Endothelial cell of umbilical vein (primary cell): ENCODE data around the gene EMC6. TPM values are rescaled to one million over a fixed set of nuclear protein-coding genes. Genes with fewer than 3 reads are reported as not detected.
A peak's percentile ranks its signal among the peaks of the same experiment; 100 is the strongest.

Experiments used
- BruUV-seq: library from RNA; stranded (reverse); fragments of 400-500 nt; replicated peaks from 2 replicates; lab custom pipeline; 2021; lab: Mats Ljungman, UMichigan
- CTCF ChIA-PET: fragments of 300-600, 350-600 bp; sonication (Branson Sonifier 250); formaldehyde crosslinking; loops from one replicate; lab custom pipeline; 2021; ENCODE audit warnings: antibody characterized with exemption, inconsistent platforms; lab: Charles Lee
- POLR2A ChIA-PET: fragments of 300-600, 350-600 bp; sonication (Branson Sonifier 250); formaldehyde crosslinking; loops from one replicate; lab custom pipeline; 2021; ENCODE audit warnings: antibody characterized with exemption, inconsistent platforms; lab: Charles Lee
- DNase-seq: peaks from one replicate; pipeline ENCODE4 v3.0.0-alpha.2; 2011; ENCODE audit warnings: low read depth, low spot score
- FAIRE-seq: peaks from 2 replicates; lab custom pipeline; 2011; peaks lifted over from hg19 to GRCh38; lab: Jason Lieb, UNC
- H2AFZ ChIP-seq: 2 replicates; pipeline ENCODE4 v1.6.0; 2012; ENCODE audit warnings: low read depth, low read length, control low read depth, inconsistent platforms
- H3K27ac ChIP-seq: 2 replicates; pipeline ENCODE4 v1.5.1; 2011; ENCODE audit warnings: low read depth, mild to moderate bottlenecking, control low read depth, low read length, moderate library complexity; ENCODE audit not compliant: insufficient read depth
- H3K27me3 ChIP-seq, 2 experiments: 2 replicates each; pipeline versions ENCODE4 v1.6.0 to v1.6.1; 2011; ENCODE audit warnings: low read length in 2 of 2, mixed read lengths in 1 of 2; ENCODE audit not compliant: control insufficient read depth in 2 of 2, insufficient read depth in 2 of 2
- H3K36me3 ChIP-seq, 2 experiments: 2 replicates in 1 of 2; 3 replicates in 1 of 2; pipeline ENCODE4 v1.5.1; 2011; ENCODE audit warnings: low read length in 2 of 2, mild to moderate bottlenecking in 1 of 2, moderate library complexity in 1 of 2; ENCODE audit not compliant: control insufficient read depth in 2 of 2, insufficient read depth in 2 of 2; ENCODE audit errors: extremely low read depth in 1 of 2
- H3K4me1 ChIP-seq: 3 replicates; pipeline ENCODE4 v1.5.1; 2011; ENCODE audit warnings: mild to moderate bottlenecking, low read length; ENCODE audit not compliant: control insufficient read depth, insufficient read depth; ENCODE audit errors: extremely low read depth
- H3K4me2 ChIP-seq: 2 replicates; pipeline ENCODE4 v1.6.1; 2011; ENCODE audit warnings: low read length, control low read depth, mixed read lengths; ENCODE audit not compliant: insufficient read depth
- H3K4me3 ChIP-seq, 3 experiments: fragments of 200-600 bp in 1 of 3; sonication (generic), shearing (Covaris generic) in 1 of 3; replicated peaks in 1 of 3; 2 replicates each; pipeline ENCODE4 v1.5.1; 2011 to 2016; ENCODE audit warnings: control low read depth in 3 of 3, low read length in 3 of 3, mild to moderate bottlenecking in 2 of 3, inconsistent platforms in 1 of 3, low read depth in 1 of 3, moderate library complexity in 1 of 3; ENCODE audit not compliant: insufficient read depth in 1 of 3
- H3K79me2 ChIP-seq: 2 replicates; pipeline ENCODE4 v1.6.0; 2012; ENCODE audit warnings: low read length, inconsistent platforms; ENCODE audit not compliant: control insufficient read depth, insufficient read depth
- H3K9ac ChIP-seq: replicated peaks from 2 replicates; pipeline ENCODE3; 2011; ENCODE audit warnings: low read length, control low read depth; ENCODE audit not compliant: insufficient read depth; ENCODE audit errors: extremely low read depth
- H3K9me1 ChIP-seq: replicated peaks from 3 replicates; pipeline ENCODE4 v1.6.0; 2011; ENCODE audit warnings: mild to moderate bottlenecking, low read length; ENCODE audit not compliant: control insufficient read depth, insufficient read depth; ENCODE audit errors: extremely low read depth
- H3K9me3 ChIP-seq: replicated peaks from 2 replicates; pipeline ENCODE4 v1.5.1; 2012; ENCODE audit warnings: low read length, inconsistent platforms; ENCODE audit not compliant: control insufficient read depth, insufficient read depth
- H4K20me1 ChIP-seq: replicated peaks from 2 replicates; pipeline ENCODE3; 2011; ENCODE audit warnings: mild to moderate bottlenecking, low read length; ENCODE audit not compliant: control insufficient read depth, insufficient read depth; ENCODE audit errors: extremely low read depth
- MYC ChIP-seq: IDR thresholded peaks from one replicate; pipeline ENCODE4 v1.6.1; 2011; ENCODE audit warnings: mild to moderate bottlenecking, low read depth, low read length
- dilution Hi-C: fragments of 300-500 bp; cut with MboI; formaldehyde crosslinking; loops from one replicate; pipeline ENCODE4 v1.15.0; 2019; ENCODE audit warnings: low sequenced_read_pairs; ENCODE audit not compliant: extremely low pct_ligation_motif_present
- intact Hi-C: fragments of 100-400 bp; cut with micrococcal nuclease; formaldehyde crosslinking; loops from one replicate; pipeline ENCODE4 v1.10.0; 2022
- polyA plus RNA-seq, 4 experiments: library from polyadenylated mRNA; depleted of rRNA in 3 of 4; stranded (reverse) in 3 of 4; unstranded in 1 of 4; fragments of >200 nt; gene quantifications; 2 replicates each; pipeline versions ENCODE4 v1.2.1 to v1.2.3, GENCODE V29; 2011 to 2012; ENCODE audit warnings: missing spikeins in 1 of 4
- total RNA-seq: library from RNA; stranded (reverse); gene quantifications from 2 replicates; pipeline ENCODE4 v1.2.3, GENCODE V29; 2021
- TF ChIP-seq, protein P1 (sequence below): IDR thresholded peaks from 2 replicates; pipeline ENCODE4 v1.6.1; 2011; ENCODE audit not compliant: insufficient read depth, insufficient read length
- TF ChIP-seq, protein P2 (sequence below), 2 donors: IDR thresholded peaks; 1 replicate in 1 of 2; 2 replicates in 1 of 2; pipeline ENCODE4 v1.5.1; 2011; ENCODE audit warnings: low read length in 2 of 2, mild to moderate bottlenecking in 2 of 2, moderate library complexity in 2 of 2, control low read depth in 1 of 2, inconsistent platforms in 1 of 2, low read depth in 1 of 2; ENCODE audit not compliant: insufficient read depth in 1 of 2; ENCODE audit errors: extremely low read depth in 1 of 2

Gene EMC6
- total and polyA plus RNA-seq, 2 donors (not counting 3 experiments of a cell fraction or from before 2014, with no cell fraction given), result 54.0 to 105 TPM

DNA sequence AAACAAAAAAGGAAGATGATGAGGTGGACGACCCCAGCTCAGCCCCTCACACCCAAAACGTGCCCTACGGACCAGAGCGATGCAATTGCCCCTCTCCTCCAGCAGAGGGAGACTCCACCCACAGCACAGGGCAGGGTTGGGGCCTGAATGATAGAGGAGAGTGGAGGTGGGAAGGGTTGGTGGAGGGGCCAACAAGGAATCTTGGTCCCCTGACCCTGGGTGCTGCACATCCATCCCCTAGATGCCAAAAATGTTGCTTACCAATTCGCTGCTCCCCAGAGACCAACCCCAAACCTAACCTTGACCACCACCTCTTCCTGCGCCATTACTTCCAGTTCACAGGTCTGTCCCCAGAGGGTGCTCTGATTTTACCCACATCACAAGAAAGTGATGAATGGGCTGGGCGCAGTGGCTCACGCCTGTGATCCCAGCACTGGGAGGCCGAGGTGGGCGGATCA, 14.5 kb downstream of the EMC6 start:
- DNase-seq (peak; percentile 31), FAIRE-seq (peak; percentile 38)
- Histone ChIP-seq H3K4me1 (no peaks in the 10 kb centered on the region), H3K27ac (no peak overlapping the region), H3K36me3 (no peaks in the 10 kb centered on the region), H3K79me2 (no peaks in the 10 kb centered on the region), H3K9ac (no peak overlapping the region), H3K4me3 (no peak overlapping the region), H3K27me3 (peaks cover 0 to 7% of the 10 kb centered on the region in 2 experiments), H3K9me3 (no peaks in the 10 kb centered on the region), H2AFZ (no peak overlapping the region), H4K20me1 (no peaks in the 10 kb centered on the region), H3K4me2 (no peak overlapping the region), H3K9me1 (no peaks in the 10 kb centered on the region)
- TF ChIP-seq, protein P1, sequence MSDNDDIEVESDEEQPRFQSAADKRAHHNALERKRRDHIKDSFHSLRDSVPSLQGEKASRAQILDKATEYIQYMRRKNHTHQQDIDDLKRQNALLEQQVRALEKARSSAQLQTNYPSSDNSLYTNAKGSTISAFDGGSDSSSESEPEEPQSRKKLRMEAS, result no peak
- no peak for TF ChIP-seq MYC
- TF ChIP-seq, protein P2, sequence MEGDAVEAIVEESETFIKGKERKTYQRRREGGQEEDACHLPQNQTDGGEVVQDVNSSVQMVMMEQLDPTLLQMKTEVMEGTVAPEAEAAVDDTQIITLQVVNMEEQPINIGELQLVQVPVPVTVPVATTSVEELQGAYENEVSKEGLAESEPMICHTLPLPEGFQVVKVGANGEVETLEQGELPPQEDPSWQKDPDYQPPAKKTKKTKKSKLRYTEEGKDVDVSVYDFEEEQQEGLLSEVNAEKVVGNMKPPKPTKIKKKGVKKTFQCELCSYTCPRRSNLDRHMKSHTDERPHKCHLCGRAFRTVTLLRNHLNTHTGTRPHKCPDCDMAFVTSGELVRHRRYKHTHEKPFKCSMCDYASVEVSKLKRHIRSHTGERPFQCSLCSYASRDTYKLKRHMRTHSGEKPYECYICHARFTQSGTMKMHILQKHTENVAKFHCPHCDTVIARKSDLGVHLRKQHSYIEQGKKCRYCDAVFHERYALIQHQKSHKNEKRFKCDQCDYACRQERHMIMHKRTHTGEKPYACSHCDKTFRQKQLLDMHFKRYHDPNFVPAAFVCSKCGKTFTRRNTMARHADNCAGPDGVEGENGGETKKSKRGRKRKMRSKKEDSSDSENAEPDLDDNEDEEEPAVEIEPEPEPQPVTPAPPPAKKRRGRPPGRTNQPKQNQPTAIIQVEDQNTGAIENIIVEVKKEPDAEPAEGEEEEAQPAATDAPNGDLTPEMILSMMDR (IDR thresholded peaks at IDR 0.05; ENCODE audit: extremely low read depth in 1 of 2, insufficient read depth in 1 of 2, low read depth in 1 of 2, low read length in 2 of 2), result peak; percentile 93 to 96
- dilution Hi-C loops, result no loop called here
- POLR2A ChIA-PET, result no interaction called here
- CTCF ChIA-PET, result interaction anchor here (0.6 to 1.8 kb wide), 25 partner anchors 9 to 635 kb away, joined by 3 to 22 read pairs (median 4); partner anchors contain the start of genes HASPIN and P2RX5
- BruUV-seq, result no TSS peak
- intact Hi-C loops, result loop anchor here (2.0 kb wide), 2 partner anchors 40 to 144 kb away; partner anchors contain the start of gene HASPIN

DNA sequence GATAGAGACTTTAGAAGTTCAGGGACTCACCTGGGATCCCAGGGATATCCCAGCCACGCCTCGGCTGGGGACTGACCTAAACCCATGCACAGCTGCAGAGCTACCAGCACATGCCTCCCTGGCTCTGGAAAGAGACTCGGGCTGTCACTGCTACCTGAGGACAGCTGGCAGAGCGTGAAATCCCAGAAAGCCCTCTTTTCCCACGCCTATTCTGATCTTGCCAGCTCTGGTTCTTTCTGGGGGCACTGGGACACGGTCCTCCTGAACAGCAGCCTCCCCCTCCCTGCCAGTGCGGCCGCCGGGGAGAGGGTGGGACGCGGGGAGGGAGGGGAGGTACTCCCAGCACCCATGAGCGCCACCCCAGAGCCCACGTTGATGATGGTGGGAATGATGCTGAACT, 16.6 kb downstream of the EMC6 start:
- no TSS peak for BruUV-seq
- no peak overlapping the region for H3K4me2 ChIP-seq
- no peak overlapping the region for H2AFZ ChIP-seq
- H3K27me3 ChIP-seq, result peaks cover 0 to 7% of the 10 kb centered on the region in 2 experiments
- intact Hi-C loops, result no loop called here
- no peak overlapping the region for H3K9ac ChIP-seq
- no peaks in the 10 kb centered on the region for H3K4me1 ChIP-seq
- dilution Hi-C loops, result no loop called here
- no peaks in the 10 kb centered on the region for H3K9me3 ChIP-seq
- no peak for FAIRE-seq
- ChIA-PET POLR2A (no interaction called here), CTCF (no interaction called here)
- H3K79me2 ChIP-seq, result no peaks in the 10 kb centered on the region
- H3K36me3 ChIP-seq, result no peaks in the 10 kb centered on the region
- no peak overlapping the region for H3K4me3 ChIP-seq
- no peaks in the 10 kb centered on the region for H4K20me1 ChIP-seq
- H3K9me1 ChIP-seq, result no peaks in the 10 kb centered on the region
- DNase-seq, result no peak
- TF ChIP-seq MYC, result no peak
- H3K27ac ChIP-seq, result no peak overlapping the region
